SJCRH30 (cell line): ENCODE measurements around the gene SORCS2. TPM values are rescaled to one million over a fixed set of nuclear protein-coding genes. Genes with fewer than 3 reads are reported as not detected.

Source experiments
- DNase-seq, 2 experiments: peaks; one replicate each; pipeline ENCODE4 v3.0.0-alpha.2; 2015 to 2020
- H3K27ac ChIP-seq: fragments of 250-450 bp; sonication (Bioruptor Pico); 2 replicates; pipeline ENCODE4 v1.5.1; 2020; ENCODE audit warnings: mild to moderate bottlenecking, moderate library complexity
- H3K27me3 ChIP-seq: fragments of 250-450 bp; sonication (Bioruptor Pico); 2 replicates; pipeline ENCODE4 v1.5.1; 2020; ENCODE audit warnings: mild to moderate bottlenecking, moderate library complexity
- H3K36me3 ChIP-seq: fragments of 250-450 bp; sonication (Bioruptor Pico); 2 replicates; pipeline ENCODE4 v1.5.1; 2020; ENCODE audit warnings: mild to moderate bottlenecking, moderate library complexity
- H3K4me1 ChIP-seq: fragments of 250-450 bp; sonication (Bioruptor Pico); 2 replicates; pipeline ENCODE4 v1.5.1; 2020; ENCODE audit warnings: mild to moderate bottlenecking, moderate library complexity
- H3K4me3 ChIP-seq: fragments of 250-450 bp; sonication (Bioruptor Pico); 2 replicates; pipeline ENCODE4 v1.5.1; 2020; ENCODE audit warnings: mild to moderate bottlenecking, moderate library complexity
- H3K9me3 ChIP-seq: fragments of 250-450 bp; sonication (Bioruptor Pico); replicated peaks from 2 replicates; pipeline ENCODE4 v1.5.1; 2020; ENCODE audit warnings: mild to moderate bottlenecking, moderate library complexity
- total RNA-seq: library from RNA; depleted of rRNA; stranded (reverse); fragments of >200 nt; shearing (Covaris generic); gene quantifications from 2 replicates; pipeline ENCODE4 v1.2.3, GENCODE V29; 2014

The SORCS2 gene
- total RNA-seq, 1 experiment from 2014 or later: 1.4 TPM

- no peak overlapping the region for H3K27ac ChIP-seq
- DNase-seq: no peak
- no peaks in the 10 kb centered on the region for H3K36me3 ChIP-seq
- no peak overlapping the region for H3K4me3 ChIP-seq
- no peaks in the 10 kb centered on the region for H3K27me3 ChIP-seq
- H3K9me3 ChIP-seq: no peaks in the 10 kb centered on the region
- no peaks in the 10 kb centered on the region for H3K4me1 ChIP-seq
These were observed 493.9 kb downstream of the SORCS2 start for GRCh38 chr4:7686070-7686870.

- H3K4me3 ChIP-seq: no peak overlapping the region
- H3K36me3 ChIP-seq: no peaks in the 10 kb centered on the region
- H3K4me1 ChIP-seq: no peaks in the 10 kb centered on the region
- no peaks in the 10 kb centered on the region for H3K27me3 ChIP-seq
- no peak overlapping the region for H3K27ac ChIP-seq
- DNase-seq: no peak
- no peaks in the 10 kb centered on the region for H3K9me3 ChIP-seq
These were observed 494.7 kb downstream of the SORCS2 start for GRCh38 chr4:7687006-7687405.

- Histone ChIP-seq H3K4me1 (no peaks in the 10 kb centered on the region), H3K36me3 (no peaks in the 10 kb centered on the region), H3K27ac (no peak overlapping the region), H3K27me3 (no peaks in the 10 kb centered on the region), H3K9me3 (no peaks in the 10 kb centered on the region), H3K4me3 (no peak overlapping the region)
- DNase-seq: no peak
These were observed 495.5 kb downstream of the SORCS2 start for GRCh38 chr4:7687796-7688195.

- no peak for DNase-seq
- Histone ChIP-seq H3K4me3 (no peak overlapping the region), H3K36me3 (no peaks in the 10 kb centered on the region), H3K27me3 (no peaks in the 10 kb centered on the region), H3K4me1 (no peaks in the 10 kb centered on the region), H3K9me3 (no peaks in the 10 kb centered on the region), H3K27ac (no peak overlapping the region)
These were observed 497.7 kb downstream of the SORCS2 start for GRCh38 chr4:7689773-7690693.

- Histone ChIP-seq H3K4me1 (no peaks in the 10 kb centered on the region), H3K27me3 (no peaks in the 10 kb centered on the region)
These were observed 498.7 kb downstream of the SORCS2 start for GRCh38 chr4:7691061-7691460.

GRCh38 chr4:7691982-7692381, 499.6 kb downstream of the SORCS2 start:
- peaks cover 2% of the 10 kb centered on the region for H3K4me1 ChIP-seq
- H3K9me3 ChIP-seq: no peaks in the 10 kb centered on the region
- H3K4me3 ChIP-seq: no peak overlapping the region
- DNase-seq: no peak
- no peaks in the 10 kb centered on the region for H3K36me3 ChIP-seq
- no peaks in the 10 kb centered on the region for H3K27me3 ChIP-seq
- H3K27ac ChIP-seq: no peak overlapping the region

More at GRCh38 chr4:7691061-7691460, 498.7 kb downstream of the SORCS2 start:
- Histone ChIP-seq H3K27ac (no peak overlapping the region), H3K4me3 (no peak overlapping the region), H3K9me3 (no peaks in the 10 kb centered on the region), H3K36me3 (no peaks in the 10 kb centered on the region)
- DNase-seq: no peak

- no peaks in the 10 kb centered on the region for H3K9me3 ChIP-seq
- H3K36me3 ChIP-seq: no peaks in the 10 kb centered on the region
- no peak overlapping the region for H3K27ac ChIP-seq
- no peaks in the 10 kb centered on the region for H3K27me3 ChIP-seq
- no peak overlapping the region for H3K4me3 ChIP-seq
- no peak for DNase-seq
- H3K4me1 ChIP-seq: peaks cover 8% of the 10 kb centered on the region
These were observed 500.3 kb downstream of the SORCS2 start for GRCh38 chr4:7692451-7693236.

- H3K4me1 ChIP-seq: peaks cover 14% of the 10 kb centered on the region
- DNase-seq: no peak
- H3K27ac ChIP-seq: no peak overlapping the region
- H3K9me3 ChIP-seq: no peaks in the 10 kb centered on the region
- H3K36me3 ChIP-seq: no peaks in the 10 kb centered on the region
- no peak overlapping the region for H3K4me3 ChIP-seq
- H3K27me3 ChIP-seq: no peaks in the 10 kb centered on the region
These were observed 500.9 kb downstream of the SORCS2 start for GRCh38 chr4:7693237-7693608.

GRCh38 chr4:7693711-7694110, 501.4 kb downstream of the SORCS2 start:
- no peak for DNase-seq
- Histone ChIP-seq H3K27me3 (no peaks in the 10 kb centered on the region), H3K27ac (no peak overlapping the region), H3K4me1 (peaks cover 17% of the 10 kb centered on the region), H3K4me3 (no peak overlapping the region), H3K9me3 (no peaks in the 10 kb centered on the region), H3K36me3 (no peaks in the 10 kb centered on the region)

- Histone ChIP-seq H3K36me3 (no peaks in the 10 kb centered on the region), H3K27me3 (no peaks in the 10 kb centered on the region), H3K27ac (no peak overlapping the region), H3K4me1 (peaks cover 23% of the 10 kb centered on the region), H3K9me3 (no peaks in the 10 kb centered on the region), H3K4me3 (no peak overlapping the region)
- DNase-seq: no peak
These were observed 502.0 kb downstream of the SORCS2 start for GRCh38 chr4:7694324-7694723.

GRCh38 chr4:7697343-7697742, 505.0 kb downstream of the SORCS2 start:
- Histone ChIP-seq H3K27me3 (no peaks in the 10 kb centered on the region), H3K4me3 (no peak overlapping the region), H3K36me3 (no peaks in the 10 kb centered on the region), H3K27ac (peak overlapping the region; percentile 40), H3K9me3 (no peaks in the 10 kb centered on the region), H3K4me1 (peaks cover 48% of the 10 kb centered on the region)
- DNase-seq: peak; percentile 83 to 92

- no peaks in the 10 kb centered on the region for H3K36me3 ChIP-seq
- peaks cover 53% of the 10 kb centered on the region for H3K4me1 ChIP-seq
- H3K27me3 ChIP-seq: no peaks in the 10 kb centered on the region
These were observed 505.5 kb downstream of the SORCS2 start for GRCh38 chr4:7697821-7698220.

GRCh38 chr4:7698584-7698983, 506.2 kb downstream of the SORCS2 start:
- no peak overlapping the region for H3K27ac ChIP-seq
- peaks cover 53% of the 10 kb centered on the region for H3K4me1 ChIP-seq
- no peaks in the 10 kb centered on the region for H3K36me3 ChIP-seq
- DNase-seq: no peak
- H3K4me3 ChIP-seq: no peak overlapping the region
- H3K27me3 ChIP-seq: no peaks in the 10 kb centered on the region
- H3K9me3 ChIP-seq: no peaks in the 10 kb centered on the region

More at GRCh38 chr4:7697821-7698220, 505.5 kb downstream of the SORCS2 start:
- no peak overlapping the region for H3K4me3 ChIP-seq
- DNase-seq: no peak
- H3K27ac ChIP-seq: peak overlapping the region; percentile 40
- H3K9me3 ChIP-seq: no peaks in the 10 kb centered on the region

GRCh38 chr4:7699031-7699430, 506.7 kb downstream of the SORCS2 start:
- Histone ChIP-seq H3K9me3 (no peaks in the 10 kb centered on the region), H3K36me3 (no peaks in the 10 kb centered on the region), H3K4me1 (peaks cover 53% of the 10 kb centered on the region), H3K27me3 (no peaks in the 10 kb centered on the region), H3K27ac (no peak overlapping the region), H3K4me3 (no peak overlapping the region)
- DNase-seq: peak; percentile 65 to 76
